Stimulated activated CD4-positive, alpha-beta T cell treated with anti-CD3 and anti-CD28 coated beads, Interleukin-4, amount 100 ng/mL, for 1 hour (primary cell): ENCODE results near the gene ELAC2.
"Not testable (repeated sequence)": the region's sequence is repeated elsewhere in the genome, so short reads cannot be mapped to it uniquely, and the experiment has no call there.

ENCODE experiments used
- DNase-seq: peaks from one replicate; pipeline ENCODE4 v3.0.0-alpha.2; 2020

The ELAC2 gene

GRCh38 chr17:12987120-12987519 lies 30.7 kb downstream of the ELAC2 start:
- no peak for DNase-seq

DNA sequence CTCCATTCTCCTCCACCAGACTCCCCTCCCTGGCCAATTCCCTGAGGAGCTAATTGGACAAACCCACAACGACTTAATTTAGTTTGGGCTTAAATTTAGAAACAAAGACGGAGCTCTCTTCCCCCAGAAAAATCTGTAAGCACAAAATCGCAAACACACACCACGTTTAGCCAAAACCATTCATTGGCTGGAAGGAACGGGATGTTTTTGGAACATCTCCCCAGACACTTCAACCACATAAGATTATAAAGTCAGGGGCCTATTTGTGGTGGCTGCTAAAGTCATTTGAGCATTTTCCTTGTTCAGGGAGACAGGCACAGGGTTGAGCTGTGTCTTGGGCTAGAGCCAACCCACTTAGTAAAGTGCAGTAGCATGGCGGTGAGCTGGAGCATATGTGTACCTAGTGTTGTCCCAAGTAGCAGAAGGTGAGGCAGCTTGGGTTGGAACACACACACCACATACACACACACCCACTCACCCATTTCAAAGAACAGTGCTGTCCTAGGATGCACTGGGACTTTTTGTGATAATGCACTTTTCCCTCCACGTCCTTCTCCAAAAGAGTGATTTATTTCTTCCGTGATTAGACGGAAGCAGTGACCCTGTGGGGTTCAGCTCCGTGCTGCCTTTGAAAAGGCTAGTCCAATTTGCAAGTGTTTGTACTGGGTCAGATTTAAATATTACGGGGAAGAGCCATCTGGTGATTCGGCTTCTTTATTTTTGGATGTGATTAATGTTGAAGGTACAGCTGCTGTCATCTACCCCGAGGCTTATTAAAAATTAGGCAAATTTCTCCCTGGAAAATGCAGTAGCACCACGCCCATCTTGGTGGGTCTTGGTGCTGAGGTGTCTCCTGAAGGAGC lies 32.2 kb downstream of the ELAC2 start:
- DNase-seq, result no peak

DNA sequence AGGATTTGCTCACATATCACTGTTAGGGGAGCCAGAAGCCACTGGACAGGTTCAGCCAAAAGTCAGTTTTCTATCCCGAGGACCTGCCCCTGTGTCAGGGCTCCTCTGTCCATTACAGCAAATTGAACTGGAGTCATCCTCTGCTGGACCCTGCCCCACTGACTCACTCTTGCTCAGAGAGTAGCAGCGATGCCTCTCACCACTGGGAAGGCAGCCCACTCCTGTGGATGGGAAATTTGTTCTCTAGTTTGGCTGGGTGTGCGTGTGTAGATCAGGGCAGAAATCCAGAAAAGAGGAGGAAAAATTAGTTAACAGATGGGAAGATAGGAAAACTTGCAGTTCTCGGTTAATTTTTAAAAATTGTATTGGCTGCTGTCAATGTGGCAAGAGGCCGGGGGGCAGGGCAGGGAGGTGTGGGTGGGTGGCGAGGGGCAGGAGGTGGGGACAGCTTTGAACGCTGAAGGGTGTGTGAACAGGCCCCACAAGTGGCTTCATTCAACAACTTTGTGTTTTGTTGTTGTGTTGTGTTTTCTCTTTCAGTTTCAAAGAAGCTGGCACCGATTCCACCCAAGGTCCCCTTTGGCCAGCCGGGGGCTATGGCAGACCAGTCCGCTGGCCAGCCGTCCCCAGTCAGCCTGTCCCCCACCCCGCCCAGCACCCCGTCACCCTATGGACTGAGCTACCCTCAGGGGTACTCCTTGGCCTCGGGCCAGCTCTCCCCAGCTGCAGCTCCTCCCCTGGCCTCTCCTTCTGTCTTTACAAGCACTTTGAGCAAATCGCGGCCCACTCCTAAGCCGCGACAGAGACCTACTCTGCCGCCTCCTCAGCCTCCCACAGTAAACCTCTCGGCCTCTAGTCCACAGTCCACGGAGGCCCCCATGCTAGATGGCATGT lies 33.6 kb downstream of the ELAC2 start:
- DNase-seq, result no peak

DNA sequence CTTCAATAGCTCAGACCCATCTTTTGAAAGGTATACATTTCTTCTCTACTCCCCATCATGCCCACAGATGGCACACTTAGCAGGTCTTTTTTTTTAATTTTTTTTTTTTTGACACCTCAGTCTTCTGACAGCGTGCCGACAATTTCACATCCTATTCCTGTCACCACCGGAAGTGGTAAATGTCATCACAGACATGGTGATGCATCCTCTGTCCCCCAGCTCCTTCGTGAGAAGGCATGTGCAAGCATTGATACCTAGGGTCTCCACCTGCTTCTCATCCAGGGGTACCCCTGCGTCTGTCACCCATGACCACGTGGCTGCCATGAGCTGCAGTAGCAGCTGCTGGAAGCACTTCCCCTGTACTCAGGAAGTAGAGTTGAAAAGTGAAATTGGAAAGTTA lies 35.6 kb downstream of the ELAC2 start:
- no peak for DNase-seq

DNA sequence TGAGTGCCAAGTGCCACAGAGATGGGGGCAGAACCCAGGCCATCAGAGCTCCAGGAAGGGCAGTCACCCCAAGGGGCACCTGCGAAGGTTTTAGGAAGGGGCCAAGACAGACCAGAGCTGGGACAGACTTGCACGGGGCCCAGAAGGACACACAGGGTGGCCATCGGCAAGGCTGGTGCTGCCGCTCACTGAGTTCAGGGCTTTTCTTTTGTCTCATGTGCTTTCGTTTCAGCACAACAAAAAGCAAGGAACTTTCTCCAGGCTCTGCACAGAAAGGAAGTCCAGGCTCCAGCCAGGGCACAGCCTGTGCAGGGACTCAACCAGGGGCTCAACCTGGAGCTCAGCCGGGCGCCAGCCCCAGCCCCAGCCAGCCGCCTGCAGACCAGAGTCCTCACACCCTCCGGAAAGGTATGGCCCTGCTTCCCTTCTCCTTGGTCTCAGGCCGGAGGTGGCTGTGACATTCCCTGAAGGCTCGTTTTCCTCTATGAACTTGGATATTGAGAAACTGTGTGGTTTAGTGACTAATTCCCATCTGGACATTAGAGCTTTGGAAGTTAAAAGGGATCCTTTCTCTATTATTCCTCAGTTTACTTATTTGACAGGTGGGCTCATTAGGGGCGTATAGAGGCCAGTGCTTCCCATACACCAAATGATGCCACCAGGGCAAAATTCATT lies 37.9 kb downstream of the ELAC2 start:
- no peak for DNase-seq

GRCh38 chr17:12979246-12979645 lies 38.6 kb downstream of the ELAC2 start:
- DNase-seq, result no peak

- DNase-seq, result not testable (repeated sequence)
These were observed 39.0 kb downstream of the ELAC2 start for GRCh38 chr17:12978787-12979186.

GRCh38 chr17:12977008-12977751 lies 40.6 kb downstream of the ELAC2 start:
- DNase-seq, result no peak

DNA sequence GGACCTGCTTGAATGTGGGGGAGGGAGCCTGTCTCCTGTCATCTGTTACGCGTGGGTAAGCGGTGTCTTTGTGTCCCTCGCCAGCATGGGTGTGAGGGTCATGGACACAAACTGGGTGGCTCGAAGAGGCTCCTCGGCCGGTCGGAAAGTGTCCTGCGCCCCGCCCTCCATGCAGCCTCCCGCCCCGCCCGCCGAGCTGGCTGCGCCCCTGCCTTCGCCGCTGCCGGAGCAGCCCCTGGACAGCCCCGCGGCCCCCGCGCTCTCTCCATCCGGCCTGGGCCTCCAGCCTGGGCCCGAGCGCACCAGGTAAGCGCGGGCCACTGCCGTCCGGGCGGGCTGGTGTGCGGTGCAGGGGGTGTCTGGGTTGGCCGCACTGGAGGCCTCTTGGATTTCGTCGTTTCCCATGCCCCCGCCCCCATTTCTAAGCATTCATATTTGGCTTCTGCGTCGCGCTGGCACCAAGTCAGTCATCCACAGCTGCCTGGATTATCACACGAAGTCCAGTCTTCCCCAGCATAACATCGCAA lies 43.8 kb downstream of the ELAC2 start:
- no peak for DNase-seq

DNA sequence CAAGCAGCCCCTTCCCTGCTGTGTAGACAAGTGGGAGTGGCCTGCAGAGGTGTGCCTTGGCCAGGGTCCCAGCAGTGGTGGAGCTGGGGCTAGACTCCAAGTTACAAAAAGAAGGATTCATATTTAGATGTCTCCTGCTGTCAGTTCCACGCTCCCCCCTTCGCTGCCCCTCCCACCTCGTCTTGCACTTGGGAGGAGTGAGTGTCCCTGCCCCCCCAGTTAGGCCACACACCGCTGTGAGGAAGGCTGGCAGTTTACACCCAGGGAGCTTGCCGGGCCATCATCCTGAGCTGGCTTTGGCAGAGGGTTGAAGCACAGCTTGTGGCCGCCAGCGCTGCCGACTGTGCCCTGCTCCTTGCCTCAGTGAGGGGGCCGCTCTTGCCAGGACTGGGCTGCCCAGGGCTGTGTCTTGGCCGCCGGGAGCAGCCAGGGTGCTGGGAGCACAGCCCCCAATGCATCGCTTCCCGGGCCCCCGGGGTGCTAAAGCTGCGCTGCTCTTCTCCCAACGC lies 44.3 kb downstream of the ELAC2 start:
- DNase-seq, result no peak

DNA sequence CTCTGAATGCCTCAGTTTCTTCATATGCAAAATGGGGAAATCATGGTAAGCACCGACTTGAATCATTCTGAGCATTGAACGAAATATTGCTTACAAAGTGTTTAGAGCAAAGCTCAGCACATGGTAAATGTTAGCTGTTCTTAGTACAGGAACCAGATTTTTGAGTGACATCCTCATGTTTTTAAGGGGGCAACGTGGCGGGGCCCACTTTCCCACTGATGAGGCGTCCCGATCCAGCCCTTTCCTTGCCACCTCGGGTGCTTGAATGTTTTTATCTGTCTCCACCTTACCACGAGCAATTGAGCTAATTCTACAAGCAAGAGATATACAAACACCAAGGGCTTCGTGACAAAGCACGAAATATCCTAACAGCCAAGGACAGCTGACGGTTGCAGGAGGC lies 49.9 kb downstream of the ELAC2 start:
- no peak for DNase-seq

DNA sequence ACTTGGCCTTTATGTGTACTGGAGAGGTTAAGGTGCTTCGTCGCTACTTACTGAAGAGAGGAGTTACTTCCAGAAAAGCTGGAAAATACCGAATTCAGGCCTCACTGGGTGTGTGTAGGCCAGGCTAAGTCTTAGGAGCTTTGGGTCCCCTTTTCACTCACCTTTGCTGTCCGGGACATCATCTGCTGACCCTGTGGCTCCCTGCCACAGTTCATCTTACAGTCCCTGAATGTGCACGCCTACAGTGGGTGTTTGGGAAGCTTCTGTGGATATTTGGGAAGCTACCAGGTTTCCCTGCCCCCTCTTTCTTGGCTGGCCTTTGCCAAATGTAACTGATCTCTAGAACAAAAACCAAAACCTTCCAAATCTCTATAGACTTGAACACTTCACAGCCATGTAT lies 51.4 kb downstream of the ELAC2 start:
- DNase-seq, result no peak

GRCh38 chr17:12965988-12966387 lies 51.8 kb downstream of the ELAC2 start:
- no peak for DNase-seq

GRCh38 chr17:12964840-12965239 lies 53.0 kb downstream of the ELAC2 start:
- DNase-seq, result no peak

DNA sequence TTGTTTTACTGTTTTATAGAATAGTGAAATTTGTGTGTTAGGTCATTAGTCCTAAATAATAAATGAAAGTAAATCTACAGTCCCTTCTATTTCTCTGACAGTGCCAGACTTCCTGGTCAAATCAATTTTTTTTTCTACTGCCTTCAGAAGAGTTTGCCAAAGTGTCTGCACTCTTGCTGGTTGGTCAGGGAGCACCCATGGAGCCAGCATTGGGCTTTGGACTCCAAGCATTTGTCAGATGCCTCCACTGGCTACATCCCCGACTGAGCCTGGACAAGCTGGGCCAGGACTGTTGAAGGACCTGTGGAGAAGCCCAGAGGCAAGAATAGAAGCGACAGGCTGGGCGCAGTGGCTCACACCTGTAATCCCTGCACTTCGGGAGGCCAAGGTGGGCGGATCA lies 53.7 kb downstream of the ELAC2 start:
- DNase-seq, result no peak

GRCh38 chr17:12963505-12963904 lies 54.3 kb downstream of the ELAC2 start:
- DNase-seq, result no peak

GRCh38 chr17:12961655-12962054 lies 56.2 kb downstream of the ELAC2 start:
- DNase-seq, result no peak

DNA sequence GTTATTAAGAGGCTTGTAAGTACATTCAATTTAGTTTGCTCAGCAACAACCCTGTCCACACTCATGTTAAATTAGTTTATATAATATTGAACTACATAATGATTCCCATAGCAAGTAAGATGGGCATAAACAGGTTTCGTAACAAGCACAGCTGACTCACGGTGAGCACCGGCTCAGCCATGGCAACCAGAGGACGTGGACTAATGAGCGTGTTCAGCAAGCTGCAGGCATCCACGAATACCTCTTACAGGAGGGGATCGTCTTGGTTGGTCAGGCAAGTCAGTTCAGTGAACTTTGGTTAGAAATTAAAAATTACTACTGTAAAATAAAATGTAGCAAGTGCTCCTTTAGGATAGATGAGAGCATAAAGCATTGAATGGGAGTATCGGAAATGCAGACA lies 58.4 kb downstream of the ELAC2 start:
- DNase-seq, result no peak

GRCh38 chr17:12958786-12959185 lies 59.0 kb downstream of the ELAC2 start:
- DNase-seq, result no peak

- DNase-seq, result no peak
These were observed 62.3 kb downstream of the ELAC2 start for GRCh38 chr17:12955521-12955920.

GRCh38 chr17:12953156-12953555 lies 64.7 kb downstream of the ELAC2 start:
- DNase-seq, result no peak

DNA sequence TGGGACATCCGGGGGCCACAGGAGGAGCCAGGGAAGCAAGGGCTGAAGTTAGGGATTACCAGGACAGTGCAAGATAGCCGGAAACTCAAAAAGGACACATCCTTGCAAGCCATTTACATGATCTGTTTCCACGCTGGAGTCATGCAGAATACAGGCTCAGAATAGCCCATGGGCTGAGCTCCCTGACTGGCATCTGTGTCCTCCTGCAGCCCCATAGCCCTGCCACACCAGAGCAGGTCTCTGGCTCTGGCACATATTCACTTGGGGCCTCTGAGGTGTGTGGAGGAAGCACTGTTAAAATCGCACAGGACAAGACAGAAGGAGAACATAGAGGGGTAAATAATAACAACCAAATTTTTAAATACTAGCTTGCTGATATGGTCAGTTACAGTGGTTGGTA lies 65.8 kb downstream of the ELAC2 start:
- DNase-seq, result no peak
